KOPT-K1 (cell line): ENCODE data around the gene CASR.
"Not testable (repeated sequence)": the region's sequence is repeated elsewhere in the genome, so short reads cannot be mapped to it uniquely, and the experiment has no call there.

Experiments used
- H3K27ac ChIP-seq: fragments of 200-600 bp; sonication (generic); 2 replicates; pipeline ENCODE4 v1.5.1; 2016; ENCODE audit warnings: antibody characterized with exemption, mild to moderate bottlenecking, low read depth, low read length; ENCODE audit not compliant: poor library complexity, severe bottlenecking
- H3K36me3 ChIP-seq: fragments of 200-600 bp; sonication (generic); 2 replicates; pipeline ENCODE4 v1.5.1; 2017; ENCODE audit warnings: antibody characterized with exemption, mild to moderate bottlenecking, low read length, moderate library complexity; ENCODE audit not compliant: insufficient read depth
- H3K9me3 ChIP-seq: fragments of 200-600 bp; sonication (generic); 2 replicates; pipeline ENCODE4 v1.5.1; 2017; ENCODE audit warnings: antibody characterized with exemption, low read length, mild to moderate bottlenecking; ENCODE audit not compliant: insufficient read depth, poor library complexity, severe bottlenecking

Gene CASR, protein sequence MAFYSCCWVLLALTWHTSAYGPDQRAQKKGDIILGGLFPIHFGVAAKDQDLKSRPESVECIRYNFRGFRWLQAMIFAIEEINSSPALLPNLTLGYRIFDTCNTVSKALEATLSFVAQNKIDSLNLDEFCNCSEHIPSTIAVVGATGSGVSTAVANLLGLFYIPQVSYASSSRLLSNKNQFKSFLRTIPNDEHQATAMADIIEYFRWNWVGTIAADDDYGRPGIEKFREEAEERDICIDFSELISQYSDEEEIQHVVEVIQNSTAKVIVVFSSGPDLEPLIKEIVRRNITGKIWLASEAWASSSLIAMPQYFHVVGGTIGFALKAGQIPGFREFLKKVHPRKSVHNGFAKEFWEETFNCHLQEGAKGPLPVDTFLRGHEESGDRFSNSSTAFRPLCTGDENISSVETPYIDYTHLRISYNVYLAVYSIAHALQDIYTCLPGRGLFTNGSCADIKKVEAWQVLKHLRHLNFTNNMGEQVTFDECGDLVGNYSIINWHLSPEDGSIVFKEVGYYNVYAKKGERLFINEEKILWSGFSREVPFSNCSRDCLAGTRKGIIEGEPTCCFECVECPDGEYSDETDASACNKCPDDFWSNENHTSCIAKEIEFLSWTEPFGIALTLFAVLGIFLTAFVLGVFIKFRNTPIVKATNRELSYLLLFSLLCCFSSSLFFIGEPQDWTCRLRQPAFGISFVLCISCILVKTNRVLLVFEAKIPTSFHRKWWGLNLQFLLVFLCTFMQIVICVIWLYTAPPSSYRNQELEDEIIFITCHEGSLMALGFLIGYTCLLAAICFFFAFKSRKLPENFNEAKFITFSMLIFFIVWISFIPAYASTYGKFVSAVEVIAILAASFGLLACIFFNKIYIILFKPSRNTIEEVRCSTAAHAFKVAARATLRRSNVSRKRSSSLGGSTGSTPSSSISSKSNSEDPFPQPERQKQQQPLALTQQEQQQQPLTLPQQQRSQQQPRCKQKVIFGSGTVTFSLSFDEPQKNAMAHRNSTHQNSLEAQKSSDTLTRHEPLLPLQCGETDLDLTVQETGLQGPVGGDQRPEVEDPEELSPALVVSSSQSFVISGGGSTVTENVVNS

GRCh38 chr3:122183521-122183892 lies at the start of gene CASR:
Gene CASR, plus strand, starts transcription at chr3:122183668. Its CDS starts 70,522 bp downstream, at chr3:122254190.
- no peaks in the 10 kb centered on the region for H3K9me3 ChIP-seq
- H3K36me3 ChIP-seq, result no peaks in the 10 kb centered on the region
- no peak within 1 kb of the TSS for H3K27ac ChIP-seq

DNA sequence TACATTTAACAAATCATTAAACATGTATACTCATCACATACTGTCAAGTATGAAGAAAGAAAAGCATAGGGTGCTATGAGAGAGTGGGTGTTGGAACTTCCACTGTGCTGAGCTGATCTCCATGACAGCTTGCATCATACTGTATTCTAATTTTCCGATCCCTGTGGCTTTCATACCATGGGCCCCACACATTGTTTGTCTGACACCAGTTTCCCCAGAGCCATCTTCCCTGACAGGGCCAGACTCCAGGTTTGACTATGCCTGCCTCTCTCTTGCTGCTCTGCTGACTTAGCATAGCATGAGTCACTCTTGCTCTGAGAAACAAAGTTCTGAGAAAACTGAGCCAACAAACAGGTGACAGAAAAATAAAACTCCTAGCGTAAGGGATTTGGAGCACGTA lies 37.0 kb upstream of the CASR start:
- H3K27ac ChIP-seq, result no peak overlapping the region
- H3K36me3 ChIP-seq, result no peaks in the 10 kb centered on the region
- H3K9me3 ChIP-seq, result no peaks in the 10 kb centered on the region

GRCh38 chr3:122148941-122149627 lies 34.4 kb upstream of the CASR start:
- Histone ChIP-seq H3K27ac (no peak overlapping the region), H3K9me3 (peaks cover 10% of the 10 kb centered on the region), H3K36me3 (no peaks in the 10 kb centered on the region)

GRCh38 chr3:122151480-122151879 lies 32.0 kb upstream of the CASR start:
- Histone ChIP-seq H3K9me3 (peaks cover 31% of the 10 kb centered on the region), H3K27ac (no peak overlapping the region), H3K36me3 (no peaks in the 10 kb centered on the region)

- not testable (repeated sequence) for H3K36me3 ChIP-seq, H3K27ac ChIP-seq, H3K9me3 ChIP-seq
Observed at GRCh38 chr3:122164983-122165382, 18.5 kb upstream of the CASR start.

GRCh38 chr3:122167630-122168029 lies 15.8 kb upstream of the CASR start:
- no peaks in the 10 kb centered on the region for H3K9me3 ChIP-seq
- no peaks in the 10 kb centered on the region for H3K36me3 ChIP-seq
- H3K27ac ChIP-seq, result no peak overlapping the region

- Histone ChIP-seq H3K27ac (no peak overlapping the region), H3K9me3 (no peaks in the 10 kb centered on the region), H3K36me3 (no peaks in the 10 kb centered on the region)
Observed at GRCh38 chr3:122168044-122168443, 15.4 kb upstream of the CASR start.

- H3K9me3 ChIP-seq, result no peaks in the 10 kb centered on the region
- no peaks in the 10 kb centered on the region for H3K36me3 ChIP-seq
- no peak overlapping the region for H3K27ac ChIP-seq
Observed at GRCh38 chr3:122169911-122170310, 13.6 kb upstream of the CASR start.

DNA sequence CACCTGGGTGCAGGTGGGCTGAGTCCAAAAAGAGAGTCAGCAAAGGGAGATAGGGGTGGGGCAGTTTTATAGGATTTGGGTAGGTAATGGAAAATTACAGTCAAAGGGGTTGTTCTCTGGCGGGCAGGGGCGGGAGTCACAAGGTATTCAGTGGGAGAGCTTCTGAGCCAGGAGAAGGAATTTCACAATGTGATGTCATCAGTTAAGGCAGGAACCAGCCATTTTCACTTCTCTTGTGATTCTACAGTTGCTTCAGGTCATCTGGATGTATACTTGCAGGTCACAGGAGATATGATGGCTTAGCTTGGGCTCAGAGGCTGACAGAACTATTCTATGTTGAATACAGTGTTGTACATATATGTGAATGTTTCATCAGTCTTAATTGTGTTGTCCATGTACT lies 12.1 kb upstream of the CASR start:
- H3K27ac ChIP-seq, H3K9me3 ChIP-seq, H3K36me3 ChIP-seq: not testable (repeated sequence)

GRCh38 chr3:122178711-122179110 lies 4.8 kb upstream of the CASR start:
- Histone ChIP-seq H3K27ac (no peak overlapping the region), H3K36me3 (no peaks in the 10 kb centered on the region), H3K9me3 (no peaks in the 10 kb centered on the region)

DNA sequence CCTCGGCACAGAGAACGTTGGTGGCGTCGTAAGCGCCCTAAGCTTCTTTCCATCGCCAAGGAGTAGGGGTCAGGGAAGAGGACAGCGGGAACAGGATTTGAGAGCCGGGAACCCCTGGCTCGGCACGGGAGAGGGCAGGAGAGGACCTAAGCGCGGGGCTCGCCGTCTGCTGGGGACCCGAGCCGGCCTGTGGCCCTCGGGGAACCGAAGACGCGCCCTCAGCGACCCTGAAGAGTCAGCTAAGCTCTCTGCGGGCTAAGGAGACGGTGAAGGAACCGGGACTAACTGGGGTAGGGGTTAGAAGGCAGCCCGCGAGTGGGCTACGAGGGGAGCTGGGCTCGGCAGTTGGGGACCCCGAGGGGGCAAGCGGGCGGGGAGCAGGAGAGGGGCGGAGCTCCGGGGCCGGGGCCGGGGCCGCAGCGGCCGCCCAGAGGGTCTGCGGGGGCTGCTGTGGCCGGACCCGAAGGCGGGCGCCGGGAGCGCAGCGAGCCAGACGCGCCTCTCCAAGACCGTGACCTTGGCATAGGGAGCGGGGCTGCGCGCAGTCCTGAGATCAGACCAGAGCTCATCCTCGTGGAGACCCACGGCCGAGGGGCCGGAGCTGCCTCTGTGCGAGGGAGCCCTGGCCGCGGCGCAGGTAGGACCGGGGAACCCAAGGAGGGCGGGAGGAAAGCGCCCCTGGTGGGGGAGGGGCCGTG lies 574 bp downstream of the CASR start:
- no peaks in the 10 kb centered on the region for H3K9me3 ChIP-seq
- no peaks in the 10 kb centered on the region for H3K36me3 ChIP-seq
- no peak overlapping the region for H3K27ac ChIP-seq

- Histone ChIP-seq H3K36me3 (no peaks in the 10 kb centered on the region), H3K27ac (no peak overlapping the region), H3K9me3 (no peaks in the 10 kb centered on the region)
Observed at GRCh38 chr3:122184591-122184929, 1.1 kb downstream of the CASR start.

GRCh38 chr3:122186372-122186771 lies 2.9 kb downstream of the CASR start:
- H3K27ac ChIP-seq, result no peak overlapping the region
- no peaks in the 10 kb centered on the region for H3K9me3 ChIP-seq
- no peaks in the 10 kb centered on the region for H3K36me3 ChIP-seq

GRCh38 chr3:122188737-122189136 lies 5.3 kb downstream of the CASR start:
- H3K27ac ChIP-seq, result no peak overlapping the region
- no peaks in the 10 kb centered on the region for H3K36me3 ChIP-seq
- no peaks in the 10 kb centered on the region for H3K9me3 ChIP-seq
